Breast epithelium (tissue), 3 donors: ENCODE results near the gene DPP3.

Experiments
- CTCF ChIP-seq, 3 donors: fragments of 450-650 bp; IDR thresholded peaks; one replicate each; pipeline ENCODE4 v1.5.1; 2016 to 2017; ENCODE audit warnings: antibody characterized with exemption in 3 of 3, mild to moderate bottlenecking in 3 of 3, moderate library complexity in 3 of 3
- POLR2A ChIP-seq: fragments of 450-650 bp; IDR thresholded peaks from one replicate; pipeline ENCODE4 v1.6.1; 2016; ENCODE audit warnings: antibody characterized with exemption, mild to moderate bottlenecking, moderate library complexity
- POLR2AphosphoS5 ChIP-seq, 3 donors: sonication (generic); formaldehyde crosslinking; IDR thresholded peaks; one replicate each; pipeline ENCODE4 v1.6.1; 2017; ENCODE audit warnings: antibody characterized with exemption in 3 of 3

- TF ChIP-seq CTCF (IDR thresholded peaks at IDR 0.05), result no peak
- TF ChIP-seq POLR2AphosphoS5 (IDR thresholded peaks at IDR 0.05), result no peak
- TF ChIP-seq POLR2A, result no peak
These were observed 66.9 kb downstream of the DPP3 start for GRCh38 chr11:66546966-66547661.
